Measurements from ENCODE around the gene WDR76.
"Not testable (repeated sequence)": the region's sequence is repeated elsewhere in the genome, so short reads cannot be mapped to it uniquely, and the experiment has no call there.

WDR76 gene

GRCh38 chr15:43826508-43827341 lies at the start of gene WDR76:
Gene WDR76, plus strand, starts transcription at chr15:43827002. Its CDS starts 31 bp downstream, at chr15:43827033.
- peak; percentile 62 for ATAC-seq

GRCh38 chr15:43777267-43777914 lies 49.4 kb upstream of the WDR76 start:
- ATAC-seq = peak; percentile 80 to 81

DNA sequence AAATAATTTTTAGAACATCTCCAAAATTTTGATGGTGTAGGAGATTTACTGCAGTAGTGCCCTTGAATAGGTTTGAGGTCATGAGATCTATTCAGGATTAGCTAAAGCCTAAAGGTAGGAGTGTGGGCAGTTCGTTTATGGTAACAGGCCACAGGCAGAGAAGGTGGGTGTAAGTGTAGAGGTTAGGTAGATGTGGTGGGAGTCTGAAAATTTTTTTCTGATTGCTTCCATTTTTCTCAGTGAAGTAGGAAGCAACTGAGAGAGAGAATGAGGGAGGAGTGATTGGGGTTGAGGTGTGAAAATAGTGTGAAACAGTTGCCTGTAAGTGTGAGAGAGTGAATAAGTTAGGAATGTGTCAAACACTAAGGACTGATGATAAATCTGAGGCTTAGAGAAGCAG lies 47.8 kb upstream of the WDR76 start:
- ATAC-seq = no peak

- no peak for ATAC-seq
These were observed 37.4 kb upstream of the WDR76 start for GRCh38 chr15:43789409-43789808.

GRCh38 chr15:43791993-43792760 lies 34.6 kb upstream of the WDR76 start, which contains the start of gene SERF2:
Gene SERF2, plus strand, starts transcription at chr15:43792320. Its CDS starts 57 bp downstream, at chr15:43792377.
- peak; percentile 94 for ATAC-seq

DNA sequence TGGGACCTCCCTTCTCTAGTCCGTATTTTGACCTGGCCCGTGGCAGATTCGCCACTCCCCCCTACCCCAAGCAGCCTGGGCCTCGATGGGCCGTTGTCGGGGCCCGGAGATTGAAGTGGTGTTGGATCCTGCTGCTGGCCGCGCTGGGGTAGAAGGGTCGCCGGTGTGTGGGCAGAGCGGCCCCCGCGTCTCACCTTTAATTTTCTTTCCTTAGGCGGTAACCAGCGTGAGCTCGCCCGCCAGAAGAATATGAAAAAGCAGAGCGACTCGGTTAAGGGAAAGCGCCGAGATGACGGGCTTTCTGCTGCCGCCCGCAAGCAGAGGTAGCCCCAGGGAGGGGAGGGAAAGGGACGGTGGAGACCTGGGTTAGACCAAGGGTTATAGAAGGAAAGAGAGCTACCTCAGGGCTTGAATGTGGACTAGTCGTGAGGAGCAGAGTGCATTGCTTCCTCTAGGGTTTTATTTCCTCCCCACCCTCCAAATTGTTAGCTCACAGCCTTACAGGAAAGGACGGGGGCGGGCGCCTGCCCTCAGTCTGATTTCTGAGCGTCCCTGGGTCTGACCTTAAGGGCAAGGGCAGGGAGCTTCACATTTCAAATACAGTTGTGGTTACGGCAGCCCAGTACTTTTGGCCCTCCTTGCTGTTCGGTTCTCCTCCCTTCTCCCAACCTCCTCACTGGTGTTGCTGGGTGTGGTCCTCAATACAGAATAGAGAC lies 33.9 kb upstream of the WDR76 start:
- ATAC-seq = no peak

- no peak for ATAC-seq
These were observed 33.2 kb upstream of the WDR76 start for GRCh38 chr15:43793647-43794046.

- ATAC-seq = no peak
These were observed 32.3 kb upstream of the WDR76 start for GRCh38 chr15:43794269-43795037.

- no peak for ATAC-seq
These were observed 31.6 kb upstream of the WDR76 start for GRCh38 chr15:43795197-43795596.

GRCh38 chr15:43795997-43796396 lies 30.8 kb upstream of the WDR76 start:
- no peak for ATAC-seq

- ATAC-seq = no peak
These were observed 30.2 kb upstream of the WDR76 start for GRCh38 chr15:43796566-43796965.

- no peak for ATAC-seq
These were observed 27.4 kb upstream of the WDR76 start for GRCh38 chr15:43799209-43799944.

- ATAC-seq = no peak
These were observed 26.9 kb upstream of the WDR76 start, which contains the start of gene SERINC4 for GRCh38 chr15:43799945-43800285. Gene SERINC4, minus strand, starts transcription at chr15:43800220. Its CDS starts 234 bp downstream, at chr15:43799986.

DNA sequence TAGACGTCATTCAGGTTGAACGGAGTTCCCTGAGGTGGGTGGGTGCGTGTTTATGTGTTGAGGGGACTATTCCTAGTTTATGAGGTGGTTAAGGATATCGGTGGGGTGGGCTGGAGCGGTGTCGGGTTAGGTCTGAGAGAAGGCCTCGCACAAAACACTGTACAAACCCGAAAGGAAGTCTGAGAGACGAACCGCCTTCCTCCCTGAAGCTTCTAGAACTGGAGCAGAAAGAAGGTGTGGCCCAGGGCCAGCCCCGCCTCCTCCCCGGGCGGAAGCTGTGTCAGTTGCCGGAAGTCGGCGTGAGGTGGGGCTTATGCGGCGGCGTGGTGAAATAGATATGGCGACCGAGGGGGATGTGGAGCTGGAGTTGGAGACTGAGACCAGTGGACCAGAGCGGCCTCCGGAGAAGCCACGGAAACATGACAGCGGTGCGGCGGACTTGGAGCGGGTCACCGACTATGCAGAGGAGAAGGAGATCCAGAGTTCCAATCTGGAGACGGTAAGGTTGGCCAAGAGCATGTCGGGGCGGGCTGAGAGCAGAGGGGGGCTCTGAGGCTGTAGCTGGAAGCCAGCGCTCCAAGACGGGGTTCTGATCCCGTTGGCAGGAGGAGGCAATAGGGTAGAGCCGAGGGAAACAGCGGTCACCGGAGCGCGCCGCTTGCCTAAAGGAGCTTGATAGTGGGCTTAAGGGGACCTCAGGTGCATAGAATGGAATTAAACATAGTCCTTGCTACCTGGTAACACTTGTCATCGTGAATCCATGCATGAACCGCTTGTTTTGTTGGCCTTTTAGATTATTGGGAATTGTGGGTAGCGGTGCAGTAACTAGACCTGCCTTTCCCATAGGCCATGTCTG lies 26.3 kb upstream of the WDR76 start, which contains the start of gene HYPK:
Gene HYPK (plus strand): TSS at position 314 of the 856 bp plus-strand sequence. CDS start 24 bp downstream, at position 338.
- ATAC-seq = peak; percentile 99

- not testable (repeated sequence) for ATAC-seq
These were observed 24.1 kb upstream of the WDR76 start for GRCh38 chr15:43802676-43803075.

DNA sequence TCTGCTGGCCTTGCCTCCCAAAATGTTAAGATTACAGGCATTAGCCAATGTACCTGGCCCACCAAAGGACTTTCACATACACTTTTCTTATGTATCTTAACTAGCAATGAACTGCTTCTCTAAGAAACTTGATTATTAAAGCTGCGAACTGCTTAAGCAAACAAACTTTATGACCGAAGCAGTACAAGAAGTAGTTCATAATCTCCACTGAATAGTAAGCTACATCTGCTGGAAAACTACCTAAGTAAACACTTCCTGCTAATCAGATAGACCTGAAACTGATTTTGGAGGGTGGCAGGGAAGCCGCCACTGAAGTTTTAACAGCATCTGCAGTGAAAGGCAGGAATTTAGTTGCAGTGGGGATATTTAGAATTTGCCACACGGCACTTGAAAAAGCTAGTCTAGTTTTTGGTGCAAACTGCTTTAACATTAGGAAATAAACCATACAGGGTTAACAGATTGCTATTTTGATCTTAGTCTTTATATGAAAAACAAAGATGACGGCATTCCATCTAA lies 18.3 kb upstream of the WDR76 start:
- ATAC-seq = no peak

GRCh38 chr15:43808960-43809678 lies 17.7 kb upstream of the WDR76 start:
- no peak for ATAC-seq

- ATAC-seq = not testable (repeated sequence)
These were observed 11.7 kb upstream of the WDR76 start for GRCh38 chr15:43815064-43815463.

GRCh38 chr15:43821505-43821904 lies 5.3 kb upstream of the WDR76 start:
- ATAC-seq = no peak

All from activated CD4-positive, CD25-positive, alpha-beta regulatory T cell treated with anti-CD3 and anti-CD28 coated beads, Interleukin-2, amount 50 U/mL, for 24 hours (primary cell).